Epithelial cell of esophagus (primary cell): ENCODE results near the gene NOTCH2.

Experiments
- DNase-seq: peaks from one replicate; pipeline ENCODE4 v3.0.0; 2010; ENCODE audit warnings: low read depth
- H3K4me3 ChIP-seq: 2 replicates; pipeline ENCODE4 v1.5.1; 2011; ENCODE audit warnings: mild to moderate bottlenecking, low read length, control low read depth
- TF ChIP-seq, protein P1 (sequence below): IDR thresholded peaks from 2 replicates; pipeline ENCODE4 v1.5.1; 2011; ENCODE audit warnings: low read depth, mild to moderate bottlenecking, low read length, control low read depth, inconsistent platforms; ENCODE audit not compliant: insufficient read depth; ENCODE audit errors: missing control alignments

The NOTCH2 gene

DNA sequence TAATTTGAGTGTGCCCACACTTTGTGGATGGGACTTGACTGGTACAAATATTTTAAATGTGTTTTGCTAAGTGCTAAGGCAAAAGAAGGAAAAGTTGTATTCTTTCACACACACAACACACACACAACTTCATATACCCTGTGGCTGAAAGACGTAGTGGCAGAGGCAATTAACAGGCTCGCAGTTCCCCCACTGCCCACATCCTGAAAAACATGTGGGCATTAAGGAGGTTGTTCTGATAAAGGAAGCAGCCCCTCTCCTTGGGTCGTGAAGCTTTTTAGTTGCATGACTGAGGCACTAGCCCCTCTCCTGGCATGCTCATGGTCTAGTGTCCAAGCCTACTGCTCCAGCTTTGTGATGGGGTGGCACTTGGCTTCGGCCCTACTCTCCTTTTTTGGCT is 158.8 kb downstream of the NOTCH2 start:
- DNase-seq: no peak
- TF ChIP-seq, protein P1, sequence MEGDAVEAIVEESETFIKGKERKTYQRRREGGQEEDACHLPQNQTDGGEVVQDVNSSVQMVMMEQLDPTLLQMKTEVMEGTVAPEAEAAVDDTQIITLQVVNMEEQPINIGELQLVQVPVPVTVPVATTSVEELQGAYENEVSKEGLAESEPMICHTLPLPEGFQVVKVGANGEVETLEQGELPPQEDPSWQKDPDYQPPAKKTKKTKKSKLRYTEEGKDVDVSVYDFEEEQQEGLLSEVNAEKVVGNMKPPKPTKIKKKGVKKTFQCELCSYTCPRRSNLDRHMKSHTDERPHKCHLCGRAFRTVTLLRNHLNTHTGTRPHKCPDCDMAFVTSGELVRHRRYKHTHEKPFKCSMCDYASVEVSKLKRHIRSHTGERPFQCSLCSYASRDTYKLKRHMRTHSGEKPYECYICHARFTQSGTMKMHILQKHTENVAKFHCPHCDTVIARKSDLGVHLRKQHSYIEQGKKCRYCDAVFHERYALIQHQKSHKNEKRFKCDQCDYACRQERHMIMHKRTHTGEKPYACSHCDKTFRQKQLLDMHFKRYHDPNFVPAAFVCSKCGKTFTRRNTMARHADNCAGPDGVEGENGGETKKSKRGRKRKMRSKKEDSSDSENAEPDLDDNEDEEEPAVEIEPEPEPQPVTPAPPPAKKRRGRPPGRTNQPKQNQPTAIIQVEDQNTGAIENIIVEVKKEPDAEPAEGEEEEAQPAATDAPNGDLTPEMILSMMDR: no peak
- no peak overlapping the region for H3K4me3 ChIP-seq

DNA sequence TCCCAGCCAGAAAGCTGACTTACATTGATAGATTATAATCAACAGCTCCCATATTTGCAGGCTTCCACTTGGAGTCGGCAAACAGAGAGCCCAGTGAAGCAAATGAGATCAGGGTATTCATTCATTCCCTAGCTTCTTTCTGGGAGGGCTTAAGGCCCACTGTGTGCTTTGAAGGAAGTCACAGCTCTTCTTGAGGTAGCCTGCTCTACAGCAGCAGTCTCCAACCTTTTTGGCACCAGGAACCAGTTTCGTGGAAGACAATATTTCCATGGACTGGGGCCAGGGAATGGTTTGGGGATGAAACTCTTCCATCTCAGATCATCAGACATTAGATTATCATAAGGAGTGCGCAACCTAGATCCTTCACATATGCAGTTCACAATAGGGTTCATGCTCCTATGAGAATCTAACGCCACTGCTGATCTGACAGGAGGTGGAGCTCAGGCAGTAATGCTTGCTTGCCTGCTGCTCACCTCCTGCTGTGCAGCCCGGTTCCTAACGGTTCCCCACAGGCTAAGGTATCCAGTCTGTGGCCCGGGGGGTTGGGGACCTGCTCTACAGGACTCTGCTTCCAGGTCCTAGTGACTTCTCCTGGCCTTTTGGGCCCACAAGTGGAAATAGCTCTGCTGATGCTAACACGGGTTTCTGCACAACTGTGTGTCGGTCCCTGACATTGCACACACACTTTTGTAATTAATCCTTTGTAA is 159.4 kb downstream of the NOTCH2 start:
- TF ChIP-seq, protein P1: no peak
- DNase-seq: no peak
- no peak overlapping the region for H3K4me3 ChIP-seq

DNA sequence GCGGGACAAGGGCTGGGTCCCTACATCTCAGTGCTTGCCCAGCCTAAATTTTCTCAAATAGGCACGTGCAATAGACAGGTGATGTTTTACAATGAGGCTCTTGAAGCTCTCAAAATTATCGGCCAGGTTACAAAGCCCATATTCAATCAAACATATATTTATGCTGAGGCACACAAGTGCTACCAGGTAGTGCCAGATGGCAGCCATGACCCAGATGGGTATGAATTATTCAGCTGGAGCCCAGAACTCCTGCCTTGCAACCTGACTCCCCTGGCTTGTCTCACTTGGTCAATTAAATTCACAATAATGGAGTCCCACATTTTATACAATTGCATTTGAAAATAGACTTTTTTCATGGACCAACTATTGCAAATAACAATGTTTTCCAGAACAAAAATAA is 160.8 kb downstream of the NOTCH2 start:
- DNase-seq: no peak
- no peak overlapping the region for H3K4me3 ChIP-seq
- TF ChIP-seq, protein P1: no peak

DNA sequence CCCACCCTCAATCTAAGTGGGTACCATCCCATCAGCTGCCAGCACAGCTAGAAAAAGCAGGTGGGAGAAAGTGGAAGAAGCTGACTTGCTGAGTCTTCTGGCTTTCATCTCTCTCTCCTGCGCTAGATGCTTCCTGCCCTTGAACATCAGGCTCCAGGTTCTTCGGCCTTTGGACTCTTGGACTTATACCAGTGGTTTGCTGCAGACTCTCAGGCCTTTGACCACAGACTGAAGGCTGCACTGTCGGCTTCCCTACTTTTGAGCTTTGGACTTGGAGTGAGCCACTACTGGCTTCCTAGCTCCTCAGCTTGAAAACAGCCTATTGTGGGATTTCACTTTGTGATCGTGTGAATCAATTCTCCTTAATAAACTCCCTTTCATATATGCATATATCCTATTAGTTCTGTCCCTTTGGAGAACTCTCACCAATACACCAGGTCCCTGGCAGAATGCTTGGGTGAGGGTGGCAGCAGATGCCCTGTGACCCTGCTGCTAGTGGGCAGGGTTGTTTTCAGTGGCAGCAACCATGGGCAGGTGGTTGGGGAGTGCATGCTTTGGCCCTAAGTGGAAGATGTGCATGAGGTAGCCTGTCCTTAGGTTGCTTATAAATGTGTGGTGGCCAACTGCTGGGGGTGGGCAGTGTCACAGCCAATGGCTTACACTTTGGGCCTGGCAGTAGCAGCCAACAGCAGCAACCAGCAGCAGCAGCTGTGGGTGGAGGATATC is 162.4 kb downstream of the NOTCH2 start:
- TF ChIP-seq, protein P1: no peak
- H3K4me3 ChIP-seq: no peak overlapping the region
- no peak for DNase-seq

DNA sequence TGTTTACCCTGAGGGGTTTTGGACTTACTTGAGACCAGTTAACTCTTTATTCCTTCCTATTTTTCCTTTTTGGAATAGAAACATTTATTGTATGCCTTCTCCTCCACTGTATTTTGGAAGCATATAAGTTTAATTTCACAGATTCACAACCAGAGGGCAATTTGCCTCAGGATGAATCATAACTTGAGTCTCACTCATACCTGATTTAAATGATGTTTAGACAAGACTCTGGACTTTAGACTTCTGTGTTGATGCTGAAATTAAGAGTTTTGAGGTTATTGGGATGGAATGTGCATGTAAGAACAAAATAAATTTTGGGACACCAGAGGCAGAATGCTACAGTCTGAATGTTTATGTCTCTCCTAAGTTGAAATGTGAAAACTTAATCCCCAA is 166.0 kb downstream of the NOTCH2 start:
- H3K4me3 ChIP-seq: no peak overlapping the region
- peak; percentile 26 for DNase-seq
- TF ChIP-seq, protein P1: no peak

DNA sequence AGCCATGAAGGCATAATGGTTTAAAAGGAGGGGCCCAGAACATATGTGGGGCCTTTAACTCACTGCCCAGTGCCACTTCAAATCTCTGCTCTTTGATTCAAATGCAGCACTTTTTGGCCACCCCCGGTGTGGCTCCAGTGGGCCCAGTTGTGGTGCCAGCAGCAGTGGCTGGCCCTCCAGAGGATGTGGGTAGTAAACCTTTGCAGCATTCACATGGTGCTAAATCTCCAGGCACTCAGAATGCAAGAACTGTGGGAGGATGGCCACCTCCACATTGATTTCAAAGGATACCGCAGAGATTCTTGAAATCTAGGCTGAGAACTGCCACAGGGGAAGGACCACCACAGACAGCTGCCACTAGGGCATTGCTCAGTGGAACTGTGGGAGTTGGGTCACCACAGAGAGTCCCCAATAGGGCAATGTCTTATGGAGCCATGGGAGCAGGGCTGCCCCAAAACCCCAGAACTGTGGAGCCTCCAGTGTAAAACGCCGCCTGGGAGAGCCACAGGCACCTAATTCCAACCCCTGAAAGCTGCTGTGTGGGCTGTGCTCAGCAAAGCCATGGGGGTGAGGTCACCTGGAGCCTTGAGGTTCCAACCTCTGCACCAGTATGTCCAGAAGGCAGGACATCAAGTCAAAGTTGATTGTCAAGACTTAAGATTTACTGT is 166.6 kb downstream of the NOTCH2 start:
- H3K4me3 ChIP-seq: no peak overlapping the region
- DNase-seq: no peak
- TF ChIP-seq, protein P1: no peak
